Testis (tissue), 2 donors: ENCODE measurements around the gene USP32.
"Not testable (repeated sequence)": the region's sequence is repeated elsewhere in the genome, so short reads cannot be mapped to it uniquely, and the experiment has no call there.

Source experiments
- CTCF ChIP-seq, 3 experiments: fragments of 450-650 bp in 2 of 3; fragments of 200-600 bp in 1 of 3; sonication (generic) in 1 of 3; IDR thresholded peaks; one replicate each; pipeline ENCODE4 v1.5.1; 2016 to 2019; ENCODE audit warnings: antibody characterized with exemption in 3 of 3, mild to moderate bottlenecking in 2 of 3, moderate library complexity in 1 of 3
- POLR2A ChIP-seq: fragments of 450-650 bp; IDR thresholded peaks from one replicate; pipeline ENCODE4 v1.6.1; 2017; ENCODE audit warnings: antibody characterized with exemption, mild to moderate bottlenecking, moderate library complexity

DNA sequence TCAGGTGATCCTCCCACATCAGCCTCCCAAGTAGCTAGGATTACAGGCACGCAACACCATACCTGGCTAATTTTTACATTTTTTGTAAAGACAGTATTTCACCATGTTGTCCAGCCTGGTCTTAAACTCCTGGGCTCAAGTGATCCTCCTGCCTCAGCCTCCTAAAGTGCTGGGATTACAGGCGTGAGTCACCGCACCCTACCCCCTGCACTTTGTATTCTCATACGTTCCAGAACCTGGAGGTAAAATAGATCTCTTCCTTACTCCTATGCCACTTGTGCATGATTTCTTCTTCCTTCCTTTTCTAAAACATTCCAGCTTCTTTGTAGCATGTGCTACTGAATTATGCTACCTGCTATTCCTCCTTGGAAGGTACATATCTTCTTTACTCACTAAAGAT, 197.8 kb downstream of the USP32 start:
- not testable (repeated sequence) for TF ChIP-seq POLR2A; CTCF (IDR thresholded peaks at IDR 0.05)
